ENCODE data around the gene ARAP2.

Gene ARAP2

GRCh38 chr4:36123906-36124305 lies 120.4 kb downstream of the ARAP2 start:
- TF ChIP-seq CTCF (conservative IDR thresholded peaks at IDR 0.05; ENCODE audit: control insufficient read depth, insufficient read depth, low read depth, low read length), result no peak
- DNase-seq (ENCODE audit: low read depth), result no peak
- no peak overlapping the region for H3K4me3 ChIP-seq (ENCODE audit: control insufficient read depth, low read depth, low read length)

DNA sequence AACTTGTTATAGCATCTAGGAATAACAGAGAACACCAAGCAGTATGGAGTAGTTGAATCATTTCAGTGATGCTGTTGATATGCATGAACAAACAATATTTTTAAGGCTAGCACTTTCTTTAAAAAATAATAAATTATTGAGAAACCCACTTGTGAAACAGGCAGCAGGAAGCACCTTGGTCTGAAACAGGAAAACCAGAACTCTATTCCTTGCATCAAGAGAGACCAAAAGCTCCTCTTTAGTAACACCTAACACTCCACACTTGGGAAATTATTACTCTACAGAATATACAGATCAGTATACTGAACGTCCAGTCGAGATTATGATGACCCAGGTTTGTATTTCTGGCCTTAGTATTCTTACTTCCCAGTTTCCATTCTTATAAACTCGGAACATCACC lies 129.0 kb downstream of the ARAP2 start:
- TF ChIP-seq CTCF (conservative IDR thresholded peaks at IDR 0.05; ENCODE audit: control insufficient read depth, insufficient read depth, low read depth, low read length), result no peak
- no peak overlapping the region for H3K4me3 ChIP-seq (ENCODE audit: control insufficient read depth, low read depth, low read length)
- no peak for DNase-seq (ENCODE audit: low read depth)

GRCh38 chr4:36111172-36111571 lies 133.1 kb downstream of the ARAP2 start:
- H3K4me3 ChIP-seq (ENCODE audit: control insufficient read depth, low read depth, low read length), result no peak overlapping the region
- DNase-seq (ENCODE audit: low read depth), result peak; percentile 59
- no peak for TF ChIP-seq CTCF (conservative IDR thresholded peaks at IDR 0.05; ENCODE audit: control insufficient read depth, insufficient read depth, low read depth, low read length)

- DNase-seq (ENCODE audit: low read depth), result no peak
- TF ChIP-seq CTCF (conservative IDR thresholded peaks at IDR 0.05; ENCODE audit: control insufficient read depth, insufficient read depth, low read depth, low read length), result no peak
- H3K4me3 ChIP-seq (ENCODE audit: control insufficient read depth, low read depth, low read length), result no peak overlapping the region
These were observed 144.8 kb downstream of the ARAP2 start for GRCh38 chr4:36099509-36099908.

DNA sequence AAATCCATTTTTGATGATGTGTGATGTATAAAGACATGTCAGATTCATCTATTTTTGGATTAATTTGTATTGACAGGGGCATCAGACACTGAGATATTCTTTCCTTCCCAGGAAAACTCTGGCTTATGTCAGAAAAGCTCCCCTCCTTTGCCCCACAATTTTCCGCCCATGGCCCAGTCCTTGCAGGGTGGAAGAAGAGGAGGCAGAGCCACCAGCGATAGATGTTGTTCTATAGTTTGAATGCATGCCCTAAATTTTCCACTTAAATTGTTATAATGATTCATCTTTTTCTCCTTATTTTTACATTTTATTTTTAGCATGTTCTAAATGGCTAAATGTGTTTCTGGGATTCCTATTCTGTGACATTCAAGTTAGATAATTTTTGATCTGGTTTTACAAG lies 149.3 kb downstream of the ARAP2 start:
- TF ChIP-seq CTCF (conservative IDR thresholded peaks at IDR 0.05; ENCODE audit: control insufficient read depth, insufficient read depth, low read depth, low read length), result no peak
- H3K4me3 ChIP-seq (ENCODE audit: control insufficient read depth, low read depth, low read length), result no peak overlapping the region
- DNase-seq (ENCODE audit: low read depth), result no peak

GRCh38 chr4:36091997-36092396 lies 152.3 kb downstream of the ARAP2 start:
- no peak for DNase-seq (ENCODE audit: low read depth)
- no peak for TF ChIP-seq CTCF (conservative IDR thresholded peaks at IDR 0.05; ENCODE audit: control insufficient read depth, insufficient read depth, low read depth, low read length)
- H3K4me3 ChIP-seq (ENCODE audit: control insufficient read depth, low read depth, low read length), result no peak overlapping the region

- no peak for TF ChIP-seq CTCF (conservative IDR thresholded peaks at IDR 0.05; ENCODE audit: control insufficient read depth, insufficient read depth, low read depth, low read length)
- no peak for DNase-seq (ENCODE audit: low read depth)
- H3K4me3 ChIP-seq (ENCODE audit: control insufficient read depth, low read depth, low read length), result no peak overlapping the region
These were observed 155.8 kb downstream of the ARAP2 start for GRCh38 chr4:36088542-36088941.
